ENCODE results near the gene LDB2.

DNA sequence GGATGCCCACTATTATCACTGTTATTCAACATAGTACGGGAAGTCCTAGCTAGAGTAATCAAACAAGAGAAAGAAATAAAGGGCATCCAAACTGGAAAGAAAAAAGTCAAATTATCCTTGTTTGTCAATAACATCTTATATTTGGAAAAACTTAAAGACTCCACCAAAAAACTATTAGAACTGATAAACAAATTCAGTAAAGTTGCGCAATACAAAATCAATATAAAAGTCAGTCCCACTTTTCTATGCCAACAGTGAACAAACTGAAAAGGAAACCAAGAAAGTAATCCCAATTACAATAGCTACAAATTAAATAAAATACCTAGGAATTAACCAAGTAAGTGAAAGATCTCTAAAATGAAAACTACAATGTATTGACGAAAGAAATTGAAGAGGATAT lies 321.3 kb downstream of the LDB2 start:
- no peak for TF ChIP-seq EZH2 (IDR thresholded peaks at IDR 0.05; ENCODE audit: low read depth)
- TF ChIP-seq, protein P1, sequence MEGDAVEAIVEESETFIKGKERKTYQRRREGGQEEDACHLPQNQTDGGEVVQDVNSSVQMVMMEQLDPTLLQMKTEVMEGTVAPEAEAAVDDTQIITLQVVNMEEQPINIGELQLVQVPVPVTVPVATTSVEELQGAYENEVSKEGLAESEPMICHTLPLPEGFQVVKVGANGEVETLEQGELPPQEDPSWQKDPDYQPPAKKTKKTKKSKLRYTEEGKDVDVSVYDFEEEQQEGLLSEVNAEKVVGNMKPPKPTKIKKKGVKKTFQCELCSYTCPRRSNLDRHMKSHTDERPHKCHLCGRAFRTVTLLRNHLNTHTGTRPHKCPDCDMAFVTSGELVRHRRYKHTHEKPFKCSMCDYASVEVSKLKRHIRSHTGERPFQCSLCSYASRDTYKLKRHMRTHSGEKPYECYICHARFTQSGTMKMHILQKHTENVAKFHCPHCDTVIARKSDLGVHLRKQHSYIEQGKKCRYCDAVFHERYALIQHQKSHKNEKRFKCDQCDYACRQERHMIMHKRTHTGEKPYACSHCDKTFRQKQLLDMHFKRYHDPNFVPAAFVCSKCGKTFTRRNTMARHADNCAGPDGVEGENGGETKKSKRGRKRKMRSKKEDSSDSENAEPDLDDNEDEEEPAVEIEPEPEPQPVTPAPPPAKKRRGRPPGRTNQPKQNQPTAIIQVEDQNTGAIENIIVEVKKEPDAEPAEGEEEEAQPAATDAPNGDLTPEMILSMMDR (conservative IDR thresholded peaks at IDR 0.05): no peak
